NCI-H2196 (cell line): ENCODE measurements around the gene CFI.
"Not testable (repeated sequence)": the region's sequence is repeated elsewhere in the genome, so short reads cannot be mapped to it uniquely, and the experiment has no call there.

Experiments used
- DNase-seq: peaks from one replicate; lab custom pipeline; 2025; ENCODE audit not compliant: unreplicated experiment; lab: John Stamatoyannopoulos, UW

Gene CFI

GRCh38 chr4:109801099-109801789 lies 555 bp downstream of the CFI start:
- no peak for DNase-seq

GRCh38 chr4:109798866-109799265 lies 2.9 kb downstream of the CFI start:
- no peak for DNase-seq

GRCh38 chr4:109795059-109795458 lies 6.7 kb downstream of the CFI start:
- no peak for DNase-seq

GRCh38 chr4:109787807-109788206 lies 14.0 kb downstream of the CFI start:
- no peak for DNase-seq

- DNase-seq: no peak
Observed at GRCh38 chr4:109786846-109787245, 15.0 kb downstream of the CFI start.

GRCh38 chr4:109782092-109782491 lies 19.7 kb downstream of the CFI start:
- not testable (repeated sequence) for DNase-seq

GRCh38 chr4:109764789-109765402 lies 36.9 kb downstream of the CFI start:
- DNase-seq: no peak

GRCh38 chr4:109764376-109764775 lies 37.4 kb downstream of the CFI start:
- no peak for DNase-seq

GRCh38 chr4:109760682-109761081 lies 41.1 kb downstream of the CFI start:
- no peak for DNase-seq

- DNase-seq: no peak
Observed at GRCh38 chr4:109755656-109756055, 46.1 kb downstream of the CFI start.

GRCh38 chr4:109754093-109754857 lies 47.5 kb downstream of the CFI start:
- DNase-seq: no peak

GRCh38 chr4:109752525-109752924 lies 49.3 kb downstream of the CFI start:
- no peak for DNase-seq

- no peak for DNase-seq
Observed at GRCh38 chr4:109751852-109752251, 49.9 kb downstream of the CFI start.

GRCh38 chr4:109750652-109751244 lies 51.1 kb downstream of the CFI start:
- DNase-seq: no peak

GRCh38 chr4:109749388-109750082 lies 52.3 kb downstream of the CFI start:
- DNase-seq: no peak

GRCh38 chr4:109748114-109748513 lies 53.7 kb downstream of the CFI start:
- no peak for DNase-seq

- no peak for DNase-seq
Observed at GRCh38 chr4:109746728-109747127, 55.1 kb downstream of the CFI start.

- DNase-seq: no peak
Observed at GRCh38 chr4:109745830-109746229, 56.0 kb downstream of the CFI start.

- no peak for DNase-seq
Observed at GRCh38 chr4:109739547-109739946, 62.3 kb downstream of the CFI start.

GRCh38 chr4:109738104-109738872 lies 63.5 kb downstream of the CFI start:
- DNase-seq: no peak
